GM23338 (cell line): Measurements from ENCODE around the gene HACE1.

Experiments used
- CREB1 ChIP-seq: fragments of 250-450 bp; sonication (Bioruptor Pico); IDR thresholded peaks from 2 replicates; pipeline ENCODE4 v1.5.0; 2020; ENCODE audit warnings: low read depth, mild to moderate bottlenecking, moderate library complexity
- ETS1 ChIP-seq: IDR thresholded peaks from 2 replicates; pipeline ENCODE4 v1.6.1; 2016; ENCODE audit warnings: antibody characterized with exemption
- EZH2 ChIP-seq: fragments of 200-600 bp; sonication (generic); IDR thresholded peaks from one replicate; pipeline ENCODE4 v1.8.0; 2017; ENCODE audit warnings: antibody characterized with exemption, mild to moderate bottlenecking, low read depth; ENCODE audit not compliant: unreplicated experiment
- EZH2phosphoT487 ChIP-seq: fragments of 200-600 bp; sonication (generic); IDR thresholded peaks from one replicate; pipeline ENCODE4 v1.8.1; 2018; ENCODE audit warnings: antibody characterized with exemption; ENCODE audit not compliant: unreplicated experiment
- NANOG ChIP-seq: IDR thresholded peaks from 2 replicates; pipeline ENCODE4 v1.6.1; 2016; ENCODE audit warnings: antibody characterized with exemption, borderline replicate concordance
- POLR2AphosphoS5 ChIP-seq: IDR thresholded peaks from 2 replicates; pipeline ENCODE4 v1.6.1; 2016; ENCODE audit warnings: antibody characterized with exemption, low read depth
- REST ChIP-seq: IDR thresholded peaks from one replicate; pipeline ENCODE4 v1.6.1; 2018; ENCODE audit warnings: antibody characterized with exemption; ENCODE audit not compliant: unreplicated experiment
- ZNF114 ChIP-seq: fragments of 250-450 bp; sonication (Bioruptor Pico); IDR thresholded peaks from 2 replicates; pipeline ENCODE4 v1.5.0; 2020; ENCODE audit warnings: mild to moderate bottlenecking, moderate library complexity
- ZNF331 ChIP-seq: fragments of 250-450 bp; sonication (Bioruptor Pico); IDR thresholded peaks from 2 replicates; pipeline ENCODE4 v1.5.0; 2020; ENCODE audit warnings: low read depth, mild to moderate bottlenecking, moderate library complexity
- TF ChIP-seq, protein P1 (sequence below), 2 experiments: fragments of 200-600 bp in 1 of 2; sonication (generic) in 1 of 2; conservative IDR thresholded peaks; 2 replicates each; pipeline versions ENCODE4 v1.5.1 to v1.6.1; 2016 to 2017; ENCODE audit warnings: antibody characterized with exemption in 2 of 2, low read depth in 2 of 2, mild to moderate bottlenecking in 2 of 2, moderate library complexity in 1 of 2

DNA sequence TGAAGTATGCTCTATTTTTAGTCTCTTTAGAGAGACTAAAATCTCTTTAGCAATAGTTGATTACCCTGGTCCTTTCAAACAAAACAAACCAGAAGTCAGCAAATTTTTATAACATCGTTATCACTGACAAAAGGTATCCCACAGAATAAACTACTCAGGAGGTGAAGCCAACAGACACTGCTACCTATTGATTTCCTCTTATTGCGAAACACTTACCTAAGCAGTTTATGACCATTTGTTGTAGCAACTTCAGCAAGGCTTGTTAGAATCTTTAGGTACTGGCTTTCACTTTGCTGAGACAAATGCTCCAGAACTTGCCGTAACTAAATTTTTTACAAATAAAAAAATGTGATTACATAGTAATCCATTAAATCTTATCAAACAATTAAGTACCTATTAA, 64.4 kb downstream of the HACE1 start:
- TF ChIP-seq POLR2AphosphoS5 (no peak), EZH2phosphoT487 (no peak), CREB1 (no peak), EZH2 (no peak), REST (no peak), ZNF331 (CRISPR knock-in tag) (no peak), ETS1 (no peak), ZNF114 (CRISPR knock-in tag) (no peak), NANOG (no peak)
- TF ChIP-seq, protein P1, sequence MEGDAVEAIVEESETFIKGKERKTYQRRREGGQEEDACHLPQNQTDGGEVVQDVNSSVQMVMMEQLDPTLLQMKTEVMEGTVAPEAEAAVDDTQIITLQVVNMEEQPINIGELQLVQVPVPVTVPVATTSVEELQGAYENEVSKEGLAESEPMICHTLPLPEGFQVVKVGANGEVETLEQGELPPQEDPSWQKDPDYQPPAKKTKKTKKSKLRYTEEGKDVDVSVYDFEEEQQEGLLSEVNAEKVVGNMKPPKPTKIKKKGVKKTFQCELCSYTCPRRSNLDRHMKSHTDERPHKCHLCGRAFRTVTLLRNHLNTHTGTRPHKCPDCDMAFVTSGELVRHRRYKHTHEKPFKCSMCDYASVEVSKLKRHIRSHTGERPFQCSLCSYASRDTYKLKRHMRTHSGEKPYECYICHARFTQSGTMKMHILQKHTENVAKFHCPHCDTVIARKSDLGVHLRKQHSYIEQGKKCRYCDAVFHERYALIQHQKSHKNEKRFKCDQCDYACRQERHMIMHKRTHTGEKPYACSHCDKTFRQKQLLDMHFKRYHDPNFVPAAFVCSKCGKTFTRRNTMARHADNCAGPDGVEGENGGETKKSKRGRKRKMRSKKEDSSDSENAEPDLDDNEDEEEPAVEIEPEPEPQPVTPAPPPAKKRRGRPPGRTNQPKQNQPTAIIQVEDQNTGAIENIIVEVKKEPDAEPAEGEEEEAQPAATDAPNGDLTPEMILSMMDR (conservative IDR thresholded peaks at IDR 0.05; ENCODE audit: low read depth in 2 of 2) = no peak
